GM21576 (cell line): ENCODE measurements around the gene HOXB1.

Experiments
- ATAC-seq: cut with Tn5 transposase; IDR thresholded peaks from one replicate; pipeline ENCODE4 v1.9.1; 2021; ENCODE audit warnings: mild to moderate bottlenecking, moderate library complexity; ENCODE audit not compliant: unreplicated experiment

Gene HOXB1

GRCh38 chr17:48530887-48531272, at the start of gene HOXB1:
TSS of gene HOXB1 (minus strand) at chr17:48531011. CDS start at chr17:48530904, 107 bp downstream.
- no peak for ATAC-seq

GRCh38 chr17:48579760-48580554, 49.1 kb upstream of the HOXB1 start:
- ATAC-seq: no peak

- no peak for ATAC-seq
These were observed 48.6 kb upstream of the HOXB1 start for GRCh38 chr17:48579471-48579759.

GRCh38 chr17:48578616-48579470, 48.0 kb upstream of the HOXB1 start:
- peak; percentile 11 for ATAC-seq

GRCh38 chr17:48577946-48578615, 47.3 kb upstream of the HOXB1 start, which contains the start of gene HOXB4:
TSS of gene HOXB4 (minus strand) at chr17:48578350. CDS start at chr17:48578319, 31 bp downstream.
- peak; percentile 49 for ATAC-seq

GRCh38 chr17:48577330-48577945, 46.6 kb upstream of the HOXB1 start:
- ATAC-seq: no peak

GRCh38 chr17:48576479-48577309, 45.9 kb upstream of the HOXB1 start:
- no peak for ATAC-seq

GRCh38 chr17:48575673-48576478, 45.1 kb upstream of the HOXB1 start:
- ATAC-seq: no peak

- ATAC-seq: no peak
These were observed 44.3 kb upstream of the HOXB1 start for GRCh38 chr17:48575066-48575582.

DNA sequence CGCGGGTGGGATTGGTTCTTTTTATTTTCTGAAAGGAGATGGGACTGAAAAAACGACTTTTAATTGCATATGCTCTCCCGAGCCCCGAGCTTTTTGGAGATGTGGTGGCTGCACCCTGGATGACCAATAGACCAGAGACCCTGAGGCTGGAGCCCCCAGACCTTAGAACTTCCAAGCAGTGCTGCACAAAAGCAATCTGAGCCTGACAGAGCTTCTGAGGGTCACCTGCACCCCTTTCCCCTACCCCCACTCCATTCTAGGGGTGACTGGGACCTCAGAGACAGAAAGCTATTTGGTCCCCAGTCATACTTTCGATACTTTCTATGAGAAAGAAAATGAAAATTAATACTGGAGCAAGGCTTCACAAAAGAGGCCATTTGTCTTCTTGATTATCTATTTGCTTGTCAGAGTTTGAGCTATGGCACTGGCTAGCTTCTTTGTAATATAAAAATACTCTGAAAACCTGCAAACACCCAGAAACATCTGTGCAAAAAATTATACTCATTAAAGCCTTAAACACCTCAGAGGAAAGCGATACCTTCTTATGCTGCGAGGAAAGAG, 43.8 kb upstream of the HOXB1 start:
- no peak for ATAC-seq

GRCh38 chr17:48571826-48572417, 41.1 kb upstream of the HOXB1 start:
- no peak for ATAC-seq

DNA sequence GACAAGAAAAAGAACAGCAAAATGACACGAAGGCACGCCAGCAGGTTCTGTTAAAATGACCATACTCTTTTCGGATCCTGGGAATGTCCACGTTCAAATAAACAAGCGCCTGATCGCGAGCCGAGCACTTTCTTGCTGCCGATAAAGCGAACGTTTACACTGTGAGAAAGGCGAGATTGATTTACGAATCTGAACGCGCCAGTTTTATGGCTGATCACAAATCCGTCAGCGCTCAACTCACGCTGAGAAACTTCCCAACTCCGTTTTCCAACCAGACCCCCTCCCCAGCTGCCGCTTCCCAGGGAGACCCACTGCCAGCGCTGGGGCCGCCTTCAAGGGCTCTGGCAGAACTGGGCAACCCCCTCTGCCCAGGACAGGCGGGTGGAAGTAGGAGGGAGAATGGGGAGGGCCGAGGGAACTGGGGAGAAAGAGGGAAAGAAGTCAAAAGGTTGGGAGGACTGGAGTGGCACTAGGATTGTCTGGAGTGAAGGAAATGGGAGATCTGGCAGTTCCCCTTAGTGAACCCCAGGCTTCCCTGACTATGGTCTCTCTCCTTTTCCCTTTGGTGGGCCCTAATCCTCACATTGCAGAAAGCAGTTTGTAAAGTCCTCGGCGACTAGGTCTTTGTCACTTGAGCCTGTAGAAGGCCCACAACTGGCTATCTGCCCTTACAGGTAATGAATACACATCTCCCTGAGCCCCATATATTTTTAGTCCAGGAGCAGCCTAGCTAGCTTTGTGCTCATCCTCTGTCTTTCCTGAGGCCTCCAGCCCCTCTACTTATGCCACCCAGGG, 40.4 kb upstream of the HOXB1 start:
- ATAC-seq: no peak

DNA sequence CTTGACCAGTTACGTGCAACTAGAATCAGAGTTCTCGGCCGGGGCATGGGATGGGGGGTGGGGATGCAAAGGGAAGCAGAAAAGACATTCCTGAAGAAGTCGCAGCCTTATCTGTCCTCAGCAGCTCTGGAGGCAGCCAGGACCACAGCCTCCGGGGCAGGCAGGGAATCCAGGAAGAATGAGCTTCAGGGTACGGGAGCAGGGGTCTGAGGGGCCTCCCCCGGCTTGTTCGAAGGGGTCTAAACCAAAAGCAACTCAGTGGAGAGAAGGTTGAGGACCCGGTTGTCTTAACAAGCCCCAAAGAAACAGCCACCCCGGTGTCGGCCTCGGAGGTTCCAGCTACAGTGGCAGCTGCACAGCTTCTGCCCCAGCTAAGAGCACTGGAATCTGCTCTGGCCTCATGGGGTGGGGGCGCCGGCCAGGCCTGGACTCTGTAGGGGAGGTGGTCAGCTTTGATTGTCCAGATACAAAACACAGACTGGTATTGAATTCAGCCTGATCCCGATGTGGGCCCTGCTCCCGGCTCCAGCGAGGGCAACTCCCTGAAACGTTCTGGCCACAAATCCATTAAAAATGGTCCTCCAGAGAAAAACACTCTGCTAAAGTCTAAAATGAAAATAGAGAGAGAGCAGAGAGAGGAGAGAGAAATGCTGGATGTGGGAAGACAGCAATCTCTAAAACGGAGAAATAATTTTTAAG, 39.7 kb upstream of the HOXB1 start:
- ATAC-seq: no peak

DNA sequence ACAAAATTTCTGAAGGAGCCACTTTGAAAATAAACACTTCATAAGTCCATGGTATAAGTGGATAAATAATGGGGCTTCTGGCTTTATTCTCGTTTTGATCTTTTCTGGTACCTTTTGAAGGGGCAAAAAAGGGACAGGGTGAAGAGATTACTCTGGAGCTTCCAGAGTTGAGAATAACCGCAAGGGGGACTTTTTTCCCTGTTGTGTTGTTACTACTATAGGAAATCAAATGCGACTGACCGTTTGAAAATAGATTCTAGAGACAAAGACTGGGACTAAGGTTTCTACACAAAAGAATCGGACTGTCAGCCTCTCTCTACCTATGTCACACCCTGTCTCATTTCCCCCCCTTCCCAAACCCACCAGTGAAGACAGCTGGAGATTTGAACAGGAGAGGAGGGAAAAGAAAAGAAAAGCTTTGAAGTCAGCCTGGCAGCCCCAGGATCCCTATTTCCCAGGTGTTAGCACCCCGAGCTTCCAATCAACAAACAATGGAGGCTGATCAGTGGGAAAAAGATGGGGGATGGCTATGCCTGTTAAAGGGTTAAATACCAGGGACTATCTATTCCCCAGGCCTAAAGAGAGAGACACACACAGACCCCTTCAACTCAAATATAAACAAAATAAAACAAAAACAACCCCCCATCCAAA, 39.0 kb upstream of the HOXB1 start:
- no peak for ATAC-seq

DNA sequence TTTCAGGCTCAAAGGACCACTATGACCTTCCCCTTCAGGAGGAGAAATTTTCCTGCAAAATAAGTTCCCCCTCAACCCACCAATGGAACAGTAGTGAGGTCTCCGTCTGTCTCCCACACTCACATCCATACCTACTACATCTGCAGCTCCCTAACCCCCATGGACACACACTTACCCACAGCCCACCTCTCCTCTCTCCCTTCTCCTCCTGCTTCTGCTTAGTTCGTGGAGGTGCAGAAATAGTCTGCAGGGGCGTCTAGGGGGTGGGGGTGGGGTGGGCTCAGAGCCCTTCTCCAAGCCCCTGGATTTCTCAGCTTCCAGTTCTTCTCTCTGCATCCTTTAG, 38.4 kb upstream of the HOXB1 start:
- no peak for ATAC-seq

GRCh38 chr17:48568499-48569239, 37.9 kb upstream of the HOXB1 start:
- no peak for ATAC-seq
